NCI-H460 (cell line): ENCODE results near the gene NATD1. TPM values are rescaled to one million over a fixed set of nuclear protein-coding genes. Genes with fewer than 3 reads are reported as not detected.
"Not testable (repeated sequence)": the region's sequence is repeated elsewhere in the genome, so short reads cannot be mapped to it uniquely, and the experiment has no call there.

Experiments
- DNase-seq: peaks from one replicate; pipeline ENCODE4 v3.0.0-alpha.2; 2016; ENCODE audit warnings: low read depth; ENCODE audit errors: extremely low read depth
- total RNA-seq: library from RNA; depleted of rRNA; stranded (reverse); fragments of >200 nt; shearing (Covaris generic); gene quantifications from 2 replicates; pipeline ENCODE4 v1.2.3, GENCODE V29; 2014

The NATD1 gene
- total RNA-seq, 1 experiment from 2014 or later = 2.2 TPM

- no peak for DNase-seq
Measured at GRCh38 chr17:21248500-21248899, 4.7 kb downstream of the NATD1 start.

- DNase-seq = no peak
Measured at GRCh38 chr17:21247552-21248258, 5.5 kb downstream of the NATD1 start.

GRCh38 chr17:21246698-21247097 is 6.5 kb downstream of the NATD1 start:
- no peak for DNase-seq

- DNase-seq = no peak
Measured at GRCh38 chr17:21245639-21246084, 7.5 kb downstream of the NATD1 start.

GRCh38 chr17:21243516-21244303 is 9.5 kb downstream of the NATD1 start:
- DNase-seq = no peak

- no peak for DNase-seq
Measured at GRCh38 chr17:21242780-21243515, 10.3 kb downstream of the NATD1 start.

- no peak for DNase-seq
Measured at GRCh38 chr17:21242026-21242697, 11.0 kb downstream of the NATD1 start.

GRCh38 chr17:21241564-21241963 is 11.6 kb downstream of the NATD1 start:
- no peak for DNase-seq

GRCh38 chr17:21240369-21241055 is 12.7 kb downstream of the NATD1 start:
- no peak for DNase-seq

GRCh38 chr17:21239680-21240368 is 13.4 kb downstream of the NATD1 start:
- DNase-seq = peak; percentile 26

- DNase-seq = no peak
Measured at GRCh38 chr17:21235921-21236320, 17.3 kb downstream of the NATD1 start.

- no peak for DNase-seq
Measured at GRCh38 chr17:21233581-21234347, 19.4 kb downstream of the NATD1 start.

- no peak for DNase-seq
Measured at GRCh38 chr17:21232033-21232749, 21.0 kb downstream of the NATD1 start.

GRCh38 chr17:21231533-21231932 is 21.7 kb downstream of the NATD1 start:
- DNase-seq = no peak

GRCh38 chr17:21228845-21229244 is 24.4 kb downstream of the NATD1 start:
- DNase-seq = no peak

GRCh38 chr17:21228111-21228510 is 25.1 kb downstream of the NATD1 start:
- DNase-seq = no peak

- not testable (repeated sequence) for DNase-seq
Measured at GRCh38 chr17:21227277-21227676, 25.9 kb downstream of the NATD1 start.

- DNase-seq = no peak
Measured at GRCh38 chr17:21223086-21223485, 30.1 kb downstream of the NATD1 start.
